GM18870 (cell line): ENCODE data around the gene LRP5.
"Not testable (repeated sequence)": the region's sequence is repeated elsewhere in the genome, so short reads cannot be mapped to it uniquely, and the experiment has no call there.

Experiments
- ATAC-seq: cut with Tn5 transposase; IDR thresholded peaks from one replicate; pipeline ENCODE4 v1.9.1; 2021; ENCODE audit warnings: moderate library complexity; ENCODE audit not compliant: unreplicated experiment

Gene LRP5

DNA sequence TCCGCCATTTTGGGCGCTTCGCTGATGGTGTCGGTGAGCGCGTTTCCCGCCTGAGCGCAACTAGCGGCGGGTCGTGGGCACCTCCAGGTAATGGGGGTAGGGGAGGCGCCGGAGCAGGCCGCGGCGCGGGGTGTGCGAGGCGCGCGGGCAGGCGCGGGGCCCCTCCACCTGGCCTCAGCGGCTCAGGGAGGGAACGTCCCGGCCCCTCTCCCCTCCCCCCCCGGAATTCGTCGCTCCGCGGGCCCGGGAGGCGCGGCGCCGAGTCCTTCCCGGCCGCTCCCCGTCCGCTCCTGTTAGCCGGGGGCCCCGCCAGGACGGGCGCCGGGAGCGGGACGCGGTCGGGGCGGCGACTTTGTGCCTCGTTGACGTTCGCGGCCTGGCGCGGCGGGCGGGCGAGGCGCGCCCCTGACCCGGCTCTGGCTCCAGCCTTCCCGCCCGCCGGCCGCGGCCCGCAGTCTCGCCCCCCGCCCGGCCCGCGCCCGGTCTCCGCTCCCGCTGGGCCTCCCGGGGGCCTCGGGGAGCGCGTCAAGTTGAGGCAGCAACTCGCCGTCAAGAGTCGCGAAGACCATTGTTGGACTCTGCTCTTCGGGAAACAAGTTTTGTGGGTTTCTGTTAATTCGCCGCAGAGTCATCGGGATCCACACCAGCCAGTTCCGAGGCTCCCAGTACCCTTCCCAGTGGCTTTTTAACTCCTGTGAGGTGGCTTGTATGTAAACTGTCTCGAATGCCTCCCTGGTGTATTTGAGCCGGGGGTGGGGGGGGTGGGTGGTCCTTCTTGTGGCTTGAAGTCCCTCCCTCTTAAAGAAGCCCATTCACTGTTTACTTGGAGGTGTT, 148.6 kb downstream of the LRP5 start, which contains the start of gene PPP6R3:
PPP6R3 (plus strand) TSS at position 12 of the 834 bp plus-strand sequence. CDS start 76,913 bp downstream, outside the sequence.
- ATAC-seq, result peak; percentile 28

DNA sequence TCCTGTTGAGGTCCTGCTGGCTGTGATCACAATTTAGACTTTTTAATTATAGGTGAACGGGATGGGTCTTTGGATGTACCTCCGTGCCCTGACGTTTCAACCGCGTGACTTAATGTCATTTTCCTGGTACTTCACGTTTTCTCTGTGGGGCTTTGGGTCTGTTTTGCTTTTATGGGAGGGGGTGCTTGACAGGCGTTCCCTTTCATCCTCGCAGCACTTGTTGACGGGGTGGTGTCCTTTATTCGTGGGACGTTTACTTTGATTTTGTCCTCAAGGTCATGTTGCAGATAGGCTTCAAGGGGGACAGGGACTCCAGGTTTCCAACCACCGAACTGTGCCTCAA, 149.2 kb downstream of the LRP5 start:
- ATAC-seq, result no peak

DNA sequence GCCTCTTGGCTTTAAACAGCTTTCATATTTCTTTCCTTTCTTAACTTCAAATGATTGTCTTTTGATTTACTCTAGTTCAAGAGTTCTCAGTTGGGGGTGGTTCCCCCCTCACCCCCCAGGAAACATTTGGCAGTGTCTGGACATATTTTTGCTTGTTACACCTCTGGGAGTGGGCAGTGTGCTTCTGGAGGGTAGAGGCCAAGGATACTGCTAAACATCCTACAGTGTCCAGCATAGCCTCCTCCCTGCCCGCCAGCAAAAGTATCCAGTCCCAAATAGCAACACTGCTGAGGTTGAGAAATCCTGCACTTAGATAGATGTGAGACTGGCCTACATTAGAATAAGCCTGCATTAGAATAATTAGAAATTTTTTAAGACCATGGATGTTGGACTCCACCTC, 151.3 kb downstream of the LRP5 start:
- no peak for ATAC-seq

DNA sequence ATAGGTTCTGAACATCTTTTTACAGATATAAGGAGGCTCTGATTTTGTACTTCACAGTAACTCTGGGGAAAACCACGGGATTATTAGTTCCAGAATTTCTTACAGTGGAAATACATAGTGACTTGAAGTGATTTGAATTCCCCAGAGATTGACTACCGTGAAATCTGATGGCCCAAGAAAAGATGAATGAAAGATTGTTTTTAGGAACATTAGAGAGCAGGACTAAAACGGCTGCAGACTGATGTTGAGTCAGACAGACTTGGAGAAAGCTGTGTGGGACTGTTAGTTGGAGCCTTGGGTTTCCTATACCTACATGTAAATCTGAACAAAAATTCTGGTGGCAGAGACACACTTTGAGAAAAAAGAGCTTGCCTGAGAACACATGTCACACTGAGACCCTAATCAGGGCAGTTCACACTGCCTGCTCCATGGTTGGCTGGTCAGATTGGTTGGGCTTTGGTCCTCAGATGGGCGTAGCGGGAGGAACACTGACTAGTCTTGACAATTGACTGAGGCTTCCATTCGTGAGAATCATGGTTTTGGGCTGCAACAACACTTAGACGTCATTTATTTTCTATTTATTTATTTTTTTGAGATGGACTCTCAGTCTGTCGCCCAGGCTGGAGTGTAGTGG, 154.9 kb downstream of the LRP5 start:
- no peak for ATAC-seq

DNA sequence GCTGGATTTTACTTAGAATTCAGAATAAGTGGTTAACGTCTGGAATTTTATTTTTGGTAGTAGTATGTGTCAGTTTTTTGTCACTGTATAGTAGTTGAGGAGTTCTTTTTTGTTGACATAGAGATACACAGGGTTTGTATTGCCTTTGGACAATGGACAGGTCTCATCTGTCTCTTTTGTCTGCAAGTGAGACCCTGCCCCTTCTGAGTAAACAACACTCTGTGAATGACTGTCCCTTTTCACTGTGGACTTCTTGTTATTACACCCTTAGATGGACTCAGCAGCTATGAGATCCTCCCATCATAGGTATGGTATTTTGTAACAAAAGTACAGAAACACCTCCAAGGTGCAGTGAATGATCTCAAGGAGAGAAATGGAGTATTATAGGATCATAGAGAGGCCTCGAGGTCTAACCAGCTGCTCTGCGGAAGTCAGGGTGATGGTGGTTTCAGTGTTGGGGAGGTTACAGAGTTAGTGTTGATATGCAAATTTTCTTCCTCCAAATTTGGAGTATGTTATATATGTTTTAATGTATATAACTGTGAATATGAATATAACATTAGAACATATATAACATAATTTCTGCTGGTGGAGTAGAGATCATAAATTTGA, 155.9 kb downstream of the LRP5 start:
- no peak for ATAC-seq

DNA sequence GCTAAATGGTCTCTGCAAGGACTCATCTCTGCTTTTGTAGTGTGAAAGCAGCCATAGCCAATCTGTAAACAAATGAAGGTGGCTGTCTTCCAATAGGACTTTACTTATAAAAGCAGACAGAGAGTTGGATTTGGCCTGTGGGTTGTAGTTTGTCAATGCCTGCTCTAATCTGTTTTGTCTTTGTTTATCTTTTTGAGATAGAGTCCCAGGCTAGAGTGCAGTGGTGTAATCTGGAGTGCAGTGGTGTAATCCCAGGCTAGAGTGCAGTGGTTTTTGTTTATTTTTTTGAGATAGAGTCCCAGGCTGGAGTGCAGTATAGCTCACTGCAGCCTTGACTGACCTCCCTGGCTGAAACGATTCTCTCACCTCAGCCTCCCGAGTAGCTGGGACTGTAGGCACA, 156.7 kb downstream of the LRP5 start:
- no peak for ATAC-seq

DNA sequence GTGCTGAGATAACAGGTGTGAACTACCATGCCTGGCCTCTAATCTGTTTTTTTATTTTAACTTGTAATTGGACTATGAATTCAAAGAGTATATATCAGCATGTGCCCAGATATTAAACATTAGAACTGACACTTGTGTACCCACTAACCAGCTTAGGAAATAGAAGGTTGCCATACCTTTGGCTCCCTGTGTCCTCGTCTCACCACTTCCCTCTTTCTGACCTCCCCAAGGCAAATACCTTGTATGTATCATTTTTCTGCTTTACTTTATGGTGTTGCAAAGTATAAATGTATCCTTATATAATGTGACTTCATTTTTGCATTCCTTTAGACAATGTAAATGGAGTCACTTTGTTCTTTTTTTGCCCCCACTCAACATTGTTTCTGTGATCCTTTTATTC, 157.3 kb downstream of the LRP5 start:
- ATAC-seq, result no peak

DNA sequence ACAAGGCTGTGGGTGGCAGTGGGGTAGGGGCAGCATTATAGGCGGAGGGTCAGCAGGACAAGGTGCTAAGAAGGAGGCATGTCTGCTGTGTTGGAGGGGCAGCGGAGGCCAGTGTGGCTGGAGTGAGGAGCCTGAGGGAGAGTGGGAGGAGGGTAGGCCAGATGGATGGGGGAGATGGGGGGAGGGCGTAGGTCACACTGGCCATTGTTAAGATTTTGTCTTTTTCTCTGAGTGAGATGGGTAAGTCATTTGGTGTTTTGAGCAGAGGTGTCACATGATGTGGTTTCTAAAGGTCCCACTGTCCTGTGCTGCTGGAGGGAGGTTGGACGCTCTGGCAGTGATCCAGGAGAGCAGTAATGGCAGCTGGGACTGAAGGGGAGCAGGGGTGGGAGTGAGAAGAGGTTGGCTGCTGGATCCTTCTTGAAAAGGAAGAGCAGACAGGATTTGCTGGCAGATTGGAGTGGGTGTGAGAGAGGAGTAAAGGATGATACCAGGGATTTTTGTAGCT, 158.0 kb downstream of the LRP5 start:
- ATAC-seq, result no peak

DNA sequence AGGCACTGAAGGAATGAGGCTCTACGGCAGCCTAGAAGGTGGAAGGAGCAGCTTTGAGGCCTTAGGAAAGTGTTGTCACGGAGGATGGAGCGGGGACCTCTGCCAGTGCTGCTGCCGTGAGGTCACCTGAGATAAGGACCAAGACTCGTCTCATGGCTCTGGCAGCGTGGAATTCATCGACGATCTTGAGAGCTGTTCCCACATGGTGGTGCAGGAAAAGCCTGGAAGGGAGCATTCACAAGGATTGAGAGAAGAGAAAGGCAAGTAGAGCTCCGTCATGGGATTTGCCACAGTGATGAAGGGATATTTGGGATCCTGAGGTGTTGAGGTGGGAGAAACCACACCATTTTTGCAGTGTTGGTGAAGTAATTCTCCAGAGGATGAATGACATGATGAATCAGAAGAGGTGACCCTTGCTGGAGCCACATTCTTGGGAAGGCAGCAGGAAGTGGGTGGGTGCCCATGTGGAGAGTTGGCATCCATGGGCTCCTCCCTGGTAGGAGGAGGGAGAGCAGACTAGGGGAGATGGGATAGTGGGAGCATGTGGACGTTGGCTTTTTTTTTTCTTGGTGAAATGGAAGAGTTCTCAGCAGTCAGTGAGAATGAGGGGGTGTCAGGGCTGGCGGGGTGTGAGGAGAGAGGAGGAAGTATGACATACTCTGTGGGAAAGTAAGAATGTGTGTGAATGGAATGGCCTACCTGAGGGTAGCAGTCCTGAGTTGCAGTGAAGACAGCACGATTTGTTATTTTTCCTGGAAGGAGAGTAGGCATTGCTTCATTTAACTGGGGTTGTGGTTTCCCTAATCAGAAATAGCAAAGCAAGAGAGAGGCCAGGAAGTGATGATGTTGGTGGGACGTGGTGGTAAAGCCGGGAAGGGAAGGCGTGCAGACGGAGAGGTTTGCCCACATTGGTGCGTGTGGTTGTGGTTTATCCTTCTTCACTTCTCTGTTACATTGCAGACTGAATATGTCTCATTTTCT, 159.3 kb downstream of the LRP5 start:
- no peak for ATAC-seq

DNA sequence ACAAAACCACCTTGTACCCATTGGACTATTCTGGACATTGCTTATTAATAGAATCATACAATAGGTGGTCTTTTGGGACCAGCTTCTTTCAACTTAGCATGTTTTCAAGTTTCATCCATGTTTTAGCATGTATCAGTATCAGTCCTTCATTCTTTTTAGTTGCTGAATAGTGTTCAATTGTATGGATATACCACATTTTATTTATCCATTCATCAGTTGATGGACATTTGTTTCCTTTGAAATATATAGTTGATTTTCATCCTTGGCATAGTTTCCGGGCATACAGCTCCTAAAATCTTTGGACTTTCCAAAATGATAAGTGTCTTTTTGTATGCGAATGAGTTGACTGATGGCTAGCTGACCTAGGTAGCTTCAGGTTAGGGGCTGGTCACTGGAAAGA, 160.4 kb downstream of the LRP5 start:
- no peak for ATAC-seq

DNA sequence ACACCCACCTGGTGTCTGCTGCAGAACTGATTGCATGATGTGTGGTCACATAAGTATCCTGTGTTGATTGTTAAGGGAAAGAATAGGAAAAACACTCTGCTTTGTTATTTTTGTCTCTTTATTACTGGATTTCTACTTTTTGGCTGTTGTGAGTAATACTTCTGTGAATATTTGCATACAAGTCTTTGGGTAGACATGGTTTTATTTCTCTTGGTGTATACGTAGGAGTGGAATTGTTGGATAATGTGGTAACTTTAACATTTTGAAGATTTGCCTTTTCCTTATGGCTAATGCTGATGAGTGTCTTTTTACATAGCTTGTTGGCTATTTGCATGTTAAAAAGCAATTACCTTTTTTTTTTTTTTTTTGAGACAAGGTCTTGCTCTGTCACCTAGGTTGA, 161.3 kb downstream of the LRP5 start:
- ATAC-seq, result no peak

DNA sequence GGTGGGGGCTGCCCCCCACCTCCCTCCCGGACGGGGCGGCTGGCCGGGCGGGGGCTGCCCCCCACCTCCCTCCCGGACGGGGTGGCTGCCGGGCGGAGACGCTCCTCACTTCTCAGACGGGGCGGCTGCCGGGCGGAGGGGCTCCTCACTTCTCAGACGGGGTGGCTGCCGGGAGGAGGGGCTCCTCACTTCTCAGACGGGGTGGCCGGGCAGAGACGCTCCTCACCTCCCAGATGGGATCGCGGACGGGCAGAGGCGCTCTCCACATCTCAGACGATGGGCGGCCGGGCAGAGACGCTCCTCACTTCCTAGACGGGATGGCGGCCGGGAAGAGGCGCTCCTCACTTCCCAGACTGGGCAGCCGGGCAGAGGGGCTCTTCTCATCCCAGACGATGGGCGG, 163.2 kb downstream of the LRP5 start:
- ATAC-seq, result not testable (repeated sequence)

DNA sequence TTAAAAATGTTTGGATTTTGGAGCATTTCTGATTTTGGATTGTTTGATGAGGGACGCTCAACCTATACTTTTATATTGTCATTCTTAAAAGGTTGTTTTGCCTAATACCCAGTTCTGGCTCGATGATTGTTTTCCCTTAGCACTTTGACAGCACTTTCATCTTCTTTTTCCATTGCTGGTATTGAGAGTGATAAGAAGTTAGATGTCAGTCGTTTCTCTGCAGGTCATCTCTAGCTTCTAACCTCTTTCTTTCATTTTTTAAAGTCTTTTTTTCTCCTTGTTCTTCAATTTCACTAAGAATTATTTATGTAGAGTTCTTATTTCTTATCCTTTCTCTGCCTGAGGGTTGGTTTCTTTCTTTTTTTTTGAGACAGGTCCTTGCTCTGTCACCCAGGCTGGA, 167.0 kb downstream of the LRP5 start:
- no peak for ATAC-seq

DNA sequence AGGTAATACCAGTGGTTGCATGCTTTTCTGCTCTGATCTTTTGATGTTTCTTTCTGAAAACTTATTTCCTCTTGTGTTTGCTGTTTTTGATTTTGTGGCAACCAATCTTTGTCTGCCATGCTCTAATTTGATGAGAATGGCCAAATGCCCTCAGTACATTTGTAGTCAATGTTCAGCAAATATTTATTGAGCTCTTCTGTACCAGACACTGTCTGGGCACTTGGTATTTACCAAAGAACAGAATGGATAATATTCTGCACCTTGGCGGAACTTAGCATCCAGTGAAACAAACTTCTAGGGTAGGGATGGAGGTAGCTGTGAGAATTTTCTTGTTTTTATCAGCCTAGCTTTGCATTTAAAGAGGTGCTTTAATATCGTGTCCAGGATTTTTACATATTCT, 167.8 kb downstream of the LRP5 start:
- no peak for ATAC-seq

DNA sequence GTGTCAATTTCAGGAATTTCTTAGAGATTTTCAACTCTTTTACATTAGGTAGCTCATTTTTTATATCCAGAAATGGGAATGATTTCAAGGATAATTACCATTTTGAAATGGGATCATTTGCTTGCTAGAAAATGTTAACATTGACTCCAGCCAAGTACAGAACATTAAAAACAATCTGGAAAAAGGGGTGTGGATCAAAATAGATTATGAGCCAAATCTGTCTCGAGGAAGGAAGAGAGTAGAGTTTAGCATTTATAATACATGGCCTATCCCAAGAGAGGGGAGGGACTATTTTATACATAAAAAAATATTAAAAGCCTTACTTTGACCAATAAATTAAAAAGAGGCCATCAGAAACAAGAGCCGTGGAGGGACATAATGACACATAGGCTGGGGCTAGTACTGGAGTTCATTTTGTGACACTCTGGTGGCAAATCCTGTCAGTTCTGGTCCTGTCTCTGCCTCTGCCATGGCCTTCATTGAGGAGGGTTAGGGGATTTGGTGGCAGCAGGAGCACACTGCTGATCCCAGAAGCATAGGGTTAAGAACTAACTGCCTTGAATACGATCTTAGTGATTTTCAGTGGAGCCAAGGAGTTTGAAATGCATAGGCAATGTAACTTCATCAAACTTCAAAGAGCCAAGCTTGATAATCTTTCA, 168.6 kb downstream of the LRP5 start:
- no peak for ATAC-seq

DNA sequence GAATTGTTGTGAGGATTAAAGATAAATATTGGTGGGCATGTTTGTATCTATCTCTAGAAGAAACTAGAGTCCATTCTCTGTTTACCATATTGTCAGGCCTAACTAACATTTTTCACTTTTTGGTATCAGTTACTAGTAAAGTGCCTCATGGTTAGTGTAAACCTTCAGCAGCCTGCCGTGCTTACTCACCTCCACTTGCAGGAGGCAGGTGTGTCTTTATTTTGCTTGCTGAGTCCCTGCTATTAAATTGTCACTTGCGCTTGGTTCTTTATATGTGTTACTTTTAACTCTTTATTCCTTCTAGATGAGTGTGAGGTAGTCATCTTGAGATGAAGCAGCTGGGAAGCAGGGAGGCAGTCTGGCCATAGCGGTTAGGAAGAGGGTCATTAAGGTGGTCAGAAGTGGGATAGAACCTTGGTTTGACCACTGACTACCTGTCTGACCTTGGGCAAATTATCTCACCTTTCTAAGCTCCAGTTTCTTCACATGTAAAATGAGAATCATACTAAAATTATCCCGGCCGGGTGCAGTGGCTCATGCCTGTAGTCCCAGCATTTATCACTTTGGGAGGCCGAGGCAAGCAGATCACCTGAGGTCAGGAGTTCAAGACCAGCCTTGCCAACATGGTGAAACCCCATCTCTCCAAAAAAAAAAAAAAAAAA, 169.3 kb downstream of the LRP5 start:
- no peak for ATAC-seq

DNA sequence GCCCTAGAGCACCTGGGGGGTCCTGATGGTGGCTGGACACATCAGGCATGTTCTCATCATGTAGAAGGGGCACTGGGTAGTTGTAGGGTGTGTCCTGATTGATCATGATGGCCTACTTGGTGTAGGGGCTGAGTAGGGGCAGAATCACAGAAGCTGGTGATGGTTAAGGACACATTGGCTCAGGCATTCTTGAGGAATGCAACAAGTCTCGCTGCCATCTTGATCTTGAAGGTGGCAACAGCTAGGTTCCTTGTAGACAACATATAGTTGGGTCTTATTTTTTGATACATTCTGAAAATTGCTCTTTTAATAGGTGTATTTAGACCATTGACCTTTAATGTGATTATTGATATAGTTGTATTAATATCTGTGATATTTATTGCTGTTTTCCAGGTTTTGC, 176.2 kb downstream of the LRP5 start:
- no peak for ATAC-seq

DNA sequence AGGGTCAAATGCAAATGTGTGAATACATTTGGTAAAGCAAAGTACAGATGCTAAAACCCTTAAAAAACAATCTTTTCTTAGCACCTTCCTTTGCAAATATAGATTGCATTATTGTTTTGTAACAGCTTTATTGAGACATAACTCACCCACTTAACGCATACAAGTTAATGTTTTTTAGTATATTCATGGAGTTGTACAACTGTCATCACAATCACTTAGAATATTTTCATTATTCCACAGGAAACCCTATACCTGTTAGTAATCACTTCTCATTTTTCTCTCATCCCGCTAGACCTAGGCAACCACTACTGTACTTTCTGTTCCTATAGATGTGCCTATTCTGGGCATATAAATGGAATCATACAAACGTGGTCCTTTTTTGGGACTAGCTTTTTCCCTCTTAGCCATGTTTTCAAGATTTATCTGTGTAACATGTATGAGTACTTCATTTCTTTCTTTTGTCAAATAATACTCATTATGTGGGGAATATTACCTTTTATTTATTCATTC, 182.9 kb downstream of the LRP5 start:
- no peak for ATAC-seq

DNA sequence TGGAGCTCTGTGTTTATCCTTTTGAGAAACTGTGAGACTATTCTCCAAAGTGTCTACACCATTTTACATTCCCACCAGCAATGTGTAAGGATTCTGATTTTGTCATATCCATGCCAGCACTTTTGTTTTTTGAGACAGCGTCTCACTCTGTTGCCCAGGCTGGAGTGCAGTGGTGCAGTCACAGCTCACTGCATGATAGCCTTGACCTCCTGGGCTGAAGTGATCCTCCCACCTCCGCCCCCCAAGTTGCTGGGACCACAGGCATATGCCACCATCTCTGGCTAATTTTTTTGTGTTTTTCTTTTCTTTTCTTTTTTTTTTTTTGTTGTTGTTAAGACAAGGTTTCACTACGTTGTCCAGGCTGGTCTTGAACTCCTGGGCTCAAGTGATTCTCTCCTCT, 183.5 kb downstream of the LRP5 start:
- ATAC-seq, result no peak

DNA sequence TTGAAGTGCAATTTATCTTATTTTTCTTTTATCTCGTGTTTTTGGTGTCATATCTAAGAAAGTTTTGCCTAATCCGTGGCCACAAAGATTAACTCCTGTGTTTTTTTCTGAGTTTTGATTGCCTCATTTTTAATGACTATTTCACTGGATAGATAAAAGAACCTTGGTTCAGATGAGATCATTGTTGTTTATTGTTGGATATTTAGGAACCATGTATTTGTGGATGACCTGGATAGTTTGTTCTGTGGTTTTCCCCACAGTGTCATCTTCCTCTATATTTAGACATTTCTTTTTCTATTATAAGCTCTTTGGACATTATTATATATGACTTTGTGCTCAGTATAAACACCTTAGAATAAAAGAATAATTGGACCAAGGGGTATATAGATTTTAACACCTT, 185.4 kb downstream of the LRP5 start:
- no peak for ATAC-seq
